Activated T-helper 2 cell treated with anti-CD3 and anti-CD28 coated beads, Interferon-gamma antibody, Interleukin-2, Interleukin-4, amounts not matched to agents 10 μg/mL and 5 μg/mL and 100 μg/mL, durations not matched to agents 14 hours and 24 hours and 36 hours (primary cell): ENCODE measurements around the gene ZBTB47. TPM values are rescaled to one million over a fixed set of nuclear protein-coding genes. Genes with fewer than 3 reads are reported as not detected.

ENCODE experiments used
- DNase-seq: peaks from one replicate; pipeline ENCODE4 v3.0.0; 2021; ENCODE audit warnings: low spot score
- H3K27ac Mint-ChIP-seq: one replicate; pipeline ENCODE4 v1.8.0; 2021; ENCODE audit warnings: mixed read lengths
- H3K27me3 Mint-ChIP-seq: one replicate; pipeline ENCODE4 v1.8.0; 2021; ENCODE audit warnings: low read depth, mixed read lengths
- H3K36me3 Mint-ChIP-seq: one replicate; pipeline ENCODE4 v1.8.0; 2021; ENCODE audit warnings: low read depth, mixed read lengths
- H3K4me1 Mint-ChIP-seq: one replicate; pipeline ENCODE4 v1.8.0; 2021; ENCODE audit warnings: low read depth, mixed read lengths
- H3K4me3 Mint-ChIP-seq: one replicate; pipeline ENCODE4 v1.8.0; 2021; ENCODE audit warnings: low read depth, mild to moderate bottlenecking, moderate library complexity, mixed read lengths
- H3K9me3 Mint-ChIP-seq: one replicate; pipeline ENCODE4 v1.8.0; 2021; ENCODE audit warnings: mixed read lengths
- intact Hi-C: fragments of 100-400 bp; cut with micrococcal nuclease; formaldehyde crosslinking; loops from one replicate; pipeline ENCODE4 v1.15.1; 2023
- total RNA-seq: library from RNA; stranded (reverse); gene quantifications from 2 replicates; pipeline ENCODE4 v1.2.3, GENCODE V29; 2022

ZBTB47 gene
- total RNA-seq, 1 donor from 2014 or later: 0.16 TPM

GRCh38 chr3:42704136-42704841 is 50.8 kb downstream of the ZBTB47 start:
- intact Hi-C loops: no loop called here
- peaks cover 3% of the 10 kb centered on the region for H3K4me1 Mint-ChIP-seq
- H3K9me3 Mint-ChIP-seq: no peaks in the 10 kb centered on the region
- DNase-seq: no peak
- H3K27me3 Mint-ChIP-seq: no peaks in the 10 kb centered on the region
- no peak overlapping the region for H3K4me3 Mint-ChIP-seq
- no peak overlapping the region for H3K27ac Mint-ChIP-seq
- no peaks in the 10 kb centered on the region for H3K36me3 Mint-ChIP-seq

GRCh38 chr3:42705058-42705767 is 51.7 kb downstream of the ZBTB47 start:
- H3K36me3 Mint-ChIP-seq: no peaks in the 10 kb centered on the region
- H3K4me1 Mint-ChIP-seq: peaks cover 3% of the 10 kb centered on the region
- H3K27ac Mint-ChIP-seq: no peak overlapping the region
- H3K4me3 Mint-ChIP-seq: no peak overlapping the region
- intact Hi-C loops: no loop called here
- H3K27me3 Mint-ChIP-seq: no peaks in the 10 kb centered on the region
- DNase-seq: no peak
- no peaks in the 10 kb centered on the region for H3K9me3 Mint-ChIP-seq

GRCh38 chr3:42705962-42706585 is 52.6 kb downstream of the ZBTB47 start:
- Mint-ChIP-seq H3K4me3 (no peak overlapping the region), H3K27me3 (no peaks in the 10 kb centered on the region)

DNA sequence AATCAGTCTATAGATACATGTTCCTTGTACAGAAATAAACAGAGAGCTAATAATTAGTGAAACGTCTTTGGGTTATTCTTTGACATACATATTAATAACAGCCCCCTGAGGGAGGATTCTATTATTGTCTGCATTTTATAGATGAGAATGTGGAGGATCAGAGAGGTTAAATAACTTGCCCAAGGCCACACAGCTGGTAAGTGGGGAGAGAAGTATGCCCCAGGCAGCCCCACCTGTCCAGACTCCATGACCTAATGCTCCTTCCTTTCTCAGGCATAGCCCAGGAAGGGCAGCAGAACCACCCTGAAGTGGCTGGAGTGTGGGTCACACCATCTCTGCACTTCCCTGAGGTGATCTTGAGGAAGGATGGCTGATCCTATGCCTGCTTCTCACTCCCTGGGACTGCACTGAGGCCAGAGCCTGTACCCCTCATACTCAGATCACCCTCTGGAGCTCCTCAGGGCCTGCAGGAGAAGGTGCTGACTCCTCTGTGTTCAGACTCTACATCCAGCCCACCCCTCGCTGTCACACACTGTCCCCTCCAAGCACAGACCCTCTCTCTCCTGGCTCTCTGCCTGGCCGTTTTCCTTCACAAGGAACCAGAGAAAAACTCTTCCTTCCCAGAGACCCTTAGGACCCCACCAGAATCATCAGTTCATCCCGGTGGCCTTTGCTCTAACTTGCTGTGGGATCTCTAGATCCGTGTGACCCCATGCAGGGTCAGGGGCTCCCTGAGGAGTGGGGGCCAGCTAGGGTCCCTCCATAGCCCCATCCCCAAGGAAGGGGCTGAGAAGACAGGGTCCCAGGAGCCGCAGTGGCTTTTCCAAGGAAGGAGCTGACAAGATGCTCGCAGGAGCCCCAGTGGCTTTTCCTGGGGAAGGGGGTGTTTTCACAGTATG is 53.5 kb downstream of the ZBTB47 start:
- no peaks in the 10 kb centered on the region for H3K36me3 Mint-ChIP-seq
- no peak overlapping the region for H3K27ac Mint-ChIP-seq
- no peaks in the 10 kb centered on the region for H3K9me3 Mint-ChIP-seq
- intact Hi-C loops: no loop called here
- no peak for DNase-seq
- H3K4me1 Mint-ChIP-seq: no peaks in the 10 kb centered on the region
- H3K27me3 Mint-ChIP-seq: no peaks in the 10 kb centered on the region
- H3K4me3 Mint-ChIP-seq: no peak overlapping the region

More at GRCh38 chr3:42705962-42706585, 52.6 kb downstream of the ZBTB47 start:
- intact Hi-C loops: no loop called here
- H3K36me3 Mint-ChIP-seq: no peaks in the 10 kb centered on the region
- H3K4me1 Mint-ChIP-seq: peaks cover 3% of the 10 kb centered on the region
- H3K27ac Mint-ChIP-seq: no peak overlapping the region
- H3K9me3 Mint-ChIP-seq: no peaks in the 10 kb centered on the region
- DNase-seq: no peak

- no peaks in the 10 kb centered on the region for H3K4me1 Mint-ChIP-seq
- no peak overlapping the region for H3K27ac Mint-ChIP-seq
- H3K27me3 Mint-ChIP-seq: no peaks in the 10 kb centered on the region
- H3K9me3 Mint-ChIP-seq: no peaks in the 10 kb centered on the region
- intact Hi-C loops: no loop called here
- H3K4me3 Mint-ChIP-seq: no peak overlapping the region
- DNase-seq: no peak
- no peaks in the 10 kb centered on the region for H3K36me3 Mint-ChIP-seq
Observed at GRCh38 chr3:42707620-42708355, 54.3 kb downstream of the ZBTB47 start.

GRCh38 chr3:42708611-42709151 is 55.2 kb downstream of the ZBTB47 start:
- intact Hi-C loops: no loop called here
- Mint-ChIP-seq H3K4me1 (no peaks in the 10 kb centered on the region), H3K9me3 (no peaks in the 10 kb centered on the region), H3K4me3 (no peak overlapping the region), H3K36me3 (no peaks in the 10 kb centered on the region), H3K27ac (no peak overlapping the region), H3K27me3 (no peaks in the 10 kb centered on the region)
- DNase-seq: no peak

- H3K36me3 Mint-ChIP-seq: no peaks in the 10 kb centered on the region
- no peaks in the 10 kb centered on the region for H3K9me3 Mint-ChIP-seq
- H3K4me3 Mint-ChIP-seq: no peak overlapping the region
- DNase-seq: no peak
- H3K27me3 Mint-ChIP-seq: peaks cover 2% of the 10 kb centered on the region
- intact Hi-C loops: no loop called here
- no peaks in the 10 kb centered on the region for H3K4me1 Mint-ChIP-seq
- no peak overlapping the region for H3K27ac Mint-ChIP-seq
Observed at GRCh38 chr3:42709621-42710020, 56.1 kb downstream of the ZBTB47 start.

DNA sequence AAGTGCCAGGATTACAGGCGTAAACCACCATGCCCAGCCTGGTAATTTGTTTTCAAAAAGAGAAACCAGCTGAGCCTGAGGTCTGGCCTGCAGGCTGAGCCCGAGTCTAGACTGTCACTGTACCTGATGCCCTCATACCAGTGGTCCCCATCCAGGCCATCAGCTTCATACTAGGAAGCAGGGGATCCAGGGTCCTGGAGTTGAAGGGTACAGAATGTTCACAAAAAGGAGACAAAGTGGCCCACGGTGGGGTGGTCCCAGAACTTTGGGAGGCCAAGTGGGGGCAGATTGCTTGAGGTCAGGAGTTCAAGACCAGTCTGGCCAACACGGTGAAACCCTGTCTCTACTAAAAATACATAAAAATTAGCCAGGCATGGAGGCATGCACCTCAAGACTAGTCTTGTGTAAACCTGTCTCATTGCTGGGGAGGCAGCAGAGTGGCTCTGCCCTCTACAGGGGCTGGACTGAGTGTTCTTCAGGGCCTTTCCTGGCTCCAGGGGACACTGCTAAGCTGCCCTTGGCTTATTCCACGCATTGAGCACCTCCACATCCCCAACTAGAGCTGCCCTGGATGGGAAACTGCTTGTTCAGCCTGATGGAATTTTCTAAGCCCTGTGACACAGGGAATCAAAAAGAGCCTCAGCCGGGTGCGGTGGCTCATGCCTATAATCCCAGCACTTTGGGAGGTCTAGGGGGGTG is 57.0 kb downstream of the ZBTB47 start:
- intact Hi-C loops: no loop called here
- Mint-ChIP-seq H3K4me1 (no peaks in the 10 kb centered on the region), H3K27me3 (peaks cover 2% of the 10 kb centered on the region), H3K9me3 (no peaks in the 10 kb centered on the region), H3K36me3 (no peaks in the 10 kb centered on the region), H3K27ac (no peak overlapping the region), H3K4me3 (no peak overlapping the region)
- DNase-seq: no peak

- Mint-ChIP-seq H3K9me3 (no peaks in the 10 kb centered on the region), H3K27me3 (peaks cover 2% of the 10 kb centered on the region), H3K27ac (no peak overlapping the region), H3K36me3 (no peaks in the 10 kb centered on the region), H3K4me3 (no peak overlapping the region), H3K4me1 (no peaks in the 10 kb centered on the region)
- intact Hi-C loops: no loop called here
- DNase-seq: no peak
Observed at GRCh38 chr3:42711491-42712343, 58.2 kb downstream of the ZBTB47 start.

DNA sequence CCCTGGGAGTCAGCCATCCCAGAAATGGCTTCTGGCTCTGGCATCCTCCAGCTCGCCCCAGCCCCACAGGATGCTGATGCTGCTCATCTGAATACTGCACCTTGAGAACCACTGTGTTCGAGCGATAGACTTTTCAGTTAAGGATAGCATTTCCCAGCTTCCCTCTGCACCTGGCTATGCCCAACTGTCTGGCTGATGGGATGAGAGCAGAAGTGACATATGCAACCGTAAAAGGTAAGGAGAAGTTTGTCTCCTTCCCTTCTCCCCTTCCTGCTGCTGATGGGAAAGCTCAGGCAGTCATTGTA is 58.8 kb downstream of the ZBTB47 start:
- Mint-ChIP-seq H3K36me3 (no peaks in the 10 kb centered on the region), H3K4me3 (no peak overlapping the region), H3K9me3 (no peaks in the 10 kb centered on the region), H3K4me1 (no peaks in the 10 kb centered on the region), H3K27ac (no peak overlapping the region), H3K27me3 (peaks cover 2% of the 10 kb centered on the region)
- intact Hi-C loops: no loop called here
- no peak for DNase-seq
